Panc1 (cell line): ENCODE data around the gene TSKS. TPM values are rescaled to one million over a fixed set of nuclear protein-coding genes. Genes with fewer than 3 reads are reported as not detected.
A peak's percentile ranks its signal among the peaks of the same experiment; 100 is the strongest.

Experiments used
- ATAC-seq: fragments of 200-7000 bp; cut with Tn5 transposase; 2 replicates; pipeline ENCODE4 v1.9.1; 2020; ENCODE audit warnings: mild to moderate bottlenecking, moderate library complexity
- BruUV-seq: library from RNA; stranded (reverse); fragments of 400-500 nt; replicated peaks from 2 replicates; lab custom pipeline; 2021; lab: Mats Ljungman, UMichigan
- CTCF ChIA-PET: fragments of 300-600 bp; sonication (Branson Sonifier 250); formaldehyde crosslinking; loops from one replicate; lab custom pipeline; 2022; ENCODE audit warnings: antibody characterized with exemption; lab: Charles Lee
- POLR2A ChIA-PET: fragments of 300-600 bp; sonication (Branson Sonifier 250); formaldehyde crosslinking; loops from one replicate; lab custom pipeline; 2022; ENCODE audit warnings: antibody characterized with exemption; lab: Charles Lee
- DNase-seq: peaks from one replicate; pipeline ENCODE4 v3.0.0-alpha.2; 2010; ENCODE audit warnings: low read depth, low spot score
- H3K27ac ChIP-seq: 2 replicates; pipeline ENCODE4 v1.5.1; 2011; ENCODE audit warnings: mild to moderate bottlenecking, low read length, inconsistent platforms
- H3K27me3 ChIP-seq: fragments of 200-500 bp; sonication (Bioruptor generic); 2 replicates; pipeline ENCODE4 v1.6.0; 2014; ENCODE audit warnings: low read length, inconsistent platforms; ENCODE audit not compliant: control insufficient read depth, insufficient read depth
- H3K36me3 ChIP-seq: fragments of 200-500 bp; sonication (Bioruptor generic); 2 replicates; pipeline ENCODE4 v1.5.1; 2014; ENCODE audit warnings: inconsistent platforms, mild to moderate bottlenecking, low read length, moderate library complexity; ENCODE audit not compliant: control insufficient read depth, insufficient read depth
- H3K4me1 ChIP-seq: 2 replicates; pipeline ENCODE4 v1.5.1; 2011; ENCODE audit warnings: inconsistent platforms, mild to moderate bottlenecking, low read length, moderate library complexity; ENCODE audit not compliant: control insufficient read depth, insufficient read depth
- H3K4me3 ChIP-seq, 2 experiments: 2 replicates each; pipeline ENCODE4 v1.5.1; 2011 to 2012; ENCODE audit warnings: low read depth in 2 of 2, low read length in 2 of 2, mild to moderate bottlenecking in 2 of 2, inconsistent platforms in 1 of 2, moderate library complexity in 1 of 2
- H3K9me3 ChIP-seq: fragments of 200-500 bp; sonication (Bioruptor generic); 2 replicates; pipeline ENCODE4 v1.5.1; 2014; ENCODE audit warnings: low read depth, mild to moderate bottlenecking, inconsistent platforms, low read length, moderate library complexity; ENCODE audit not compliant: control insufficient read depth, insufficient read depth
- POLR2AphosphoS5 ChIP-seq: IDR thresholded peaks from 2 replicates; pipeline ENCODE4 v1.6.1; 2012; ENCODE audit warnings: mild to moderate bottlenecking, low read depth, low read length, moderate library complexity
- SIN3A ChIP-seq: IDR thresholded peaks from 2 replicates; pipeline ENCODE4 v1.6.1; 2012; ENCODE audit warnings: low read depth, mild to moderate bottlenecking, low read length, moderate library complexity, borderline replicate concordance; ENCODE audit not compliant: insufficient read depth
- TCF7L2 ChIP-seq: IDR thresholded peaks from 2 replicates; pipeline ENCODE4 v1.6.1; 2011; ENCODE audit warnings: mild to moderate bottlenecking, low read depth, low read length, inconsistent platforms
- in situ Hi-C: cut with HindIII; loops from 2 replicates; pipeline ENCODE4 v1.10.0; 2016; ENCODE audit warnings: low sequenced_read_pairs, low pct_unique_long_range_greater_than_20kb
- intact Hi-C: fragments of 100-400 bp; cut with micrococcal nuclease; formaldehyde crosslinking; loops from one replicate; pipeline ENCODE4 v1.10.0; 2022; ENCODE audit not compliant: unreplicated experiment
- total RNA-seq: library from RNA; stranded (reverse); gene quantifications from one replicate; pipeline ENCODE4 v1.2.1, GENCODE V29; 2021; ENCODE audit not compliant: unreplicated experiment
- TF ChIP-seq, protein P1 (sequence below), 2 experiments: IDR thresholded peaks; 2 replicates each; pipeline ENCODE4 v1.6.1; 2011 to 2012; ENCODE audit warnings: low read depth in 2 of 2, control low read depth in 1 of 2, low read length in 1 of 2, mild to moderate bottlenecking in 1 of 2, moderate library complexity in 1 of 2; ENCODE audit not compliant: insufficient read depth in 1 of 2
- TF ChIP-seq, protein P2 (sequence below): fragments of 450-650 bp; IDR thresholded peaks from 2 replicates; pipeline ENCODE4 v1.5.1; 2017; ENCODE audit warnings: mild to moderate bottlenecking

TSKS gene
- total RNA-seq, 1 experiment from 2014 or later: not detected

DNA sequence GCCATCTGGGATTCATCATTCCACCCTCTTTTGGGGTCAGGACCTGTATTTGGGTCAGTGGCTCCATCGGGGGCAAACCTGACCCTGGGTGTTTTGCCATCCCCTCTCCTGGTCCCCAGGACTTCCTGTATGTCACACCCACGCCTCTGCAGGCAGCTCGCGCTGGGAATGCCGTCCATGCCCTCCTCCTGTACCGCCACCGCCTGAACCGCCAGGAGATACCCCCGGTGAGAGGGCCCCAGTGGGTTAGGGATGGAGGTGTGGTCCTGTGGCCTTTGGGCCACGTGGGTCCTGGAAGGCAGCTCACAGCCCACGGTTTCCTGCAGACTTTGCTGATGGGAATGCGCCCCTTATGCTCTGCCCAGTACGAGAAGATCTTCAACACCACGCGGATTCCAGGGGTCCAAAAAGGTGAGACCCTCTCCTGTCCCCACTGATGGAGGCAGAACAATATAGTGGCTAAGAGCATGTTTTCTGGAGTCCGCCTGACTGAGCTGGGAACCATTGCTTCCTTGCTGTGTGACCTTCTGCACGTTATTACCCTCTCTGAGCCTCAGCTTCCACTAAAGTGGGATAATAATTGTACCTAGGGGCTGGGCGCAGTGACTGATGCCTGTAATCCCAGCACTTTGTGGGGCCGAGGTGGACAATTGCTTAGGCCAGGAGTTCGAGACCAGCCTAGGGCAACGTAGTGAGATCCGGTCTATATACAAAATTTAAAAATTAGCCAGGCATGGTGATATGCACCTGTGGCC lies 58.0 kb downstream of the TSKS start:
- ChIA-PET POLR2A (interaction anchor here (0.7 kb wide), 1 partner anchor 10 kb away, joined by 3 read pairs; no protein-coding TSS in a partner anchor), CTCF (no interaction called here)
- Histone ChIP-seq H3K27me3 (no peaks in the 10 kb centered on the region), H3K4me1 (no peaks in the 10 kb centered on the region), H3K27ac (no peak overlapping the region), H3K36me3 (no peaks in the 10 kb centered on the region), H3K4me3 (no peak overlapping the region), H3K9me3 (no peaks in the 10 kb centered on the region)
- DNase-seq: no peak
- intact Hi-C loops: no loop called here
- in situ Hi-C loops: no loop called here
- TF ChIP-seq, protein P1, sequence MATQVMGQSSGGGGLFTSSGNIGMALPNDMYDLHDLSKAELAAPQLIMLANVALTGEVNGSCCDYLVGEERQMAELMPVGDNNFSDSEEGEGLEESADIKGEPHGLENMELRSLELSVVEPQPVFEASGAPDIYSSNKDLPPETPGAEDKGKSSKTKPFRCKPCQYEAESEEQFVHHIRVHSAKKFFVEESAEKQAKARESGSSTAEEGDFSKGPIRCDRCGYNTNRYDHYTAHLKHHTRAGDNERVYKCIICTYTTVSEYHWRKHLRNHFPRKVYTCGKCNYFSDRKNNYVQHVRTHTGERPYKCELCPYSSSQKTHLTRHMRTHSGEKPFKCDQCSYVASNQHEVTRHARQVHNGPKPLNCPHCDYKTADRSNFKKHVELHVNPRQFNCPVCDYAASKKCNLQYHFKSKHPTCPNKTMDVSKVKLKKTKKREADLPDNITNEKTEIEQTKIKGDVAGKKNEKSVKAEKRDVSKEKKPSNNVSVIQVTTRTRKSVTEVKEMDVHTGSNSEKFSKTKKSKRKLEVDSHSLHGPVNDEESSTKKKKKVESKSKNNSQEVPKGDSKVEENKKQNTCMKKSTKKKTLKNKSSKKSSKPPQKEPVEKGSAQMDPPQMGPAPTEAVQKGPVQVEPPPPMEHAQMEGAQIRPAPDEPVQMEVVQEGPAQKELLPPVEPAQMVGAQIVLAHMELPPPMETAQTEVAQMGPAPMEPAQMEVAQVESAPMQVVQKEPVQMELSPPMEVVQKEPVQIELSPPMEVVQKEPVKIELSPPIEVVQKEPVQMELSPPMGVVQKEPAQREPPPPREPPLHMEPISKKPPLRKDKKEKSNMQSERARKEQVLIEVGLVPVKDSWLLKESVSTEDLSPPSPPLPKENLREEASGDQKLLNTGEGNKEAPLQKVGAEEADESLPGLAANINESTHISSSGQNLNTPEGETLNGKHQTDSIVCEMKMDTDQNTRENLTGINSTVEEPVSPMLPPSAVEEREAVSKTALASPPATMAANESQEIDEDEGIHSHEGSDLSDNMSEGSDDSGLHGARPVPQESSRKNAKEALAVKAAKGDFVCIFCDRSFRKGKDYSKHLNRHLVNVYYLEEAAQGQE (IDR thresholded peaks at IDR 0.05; ENCODE audit: insufficient read depth in 1 of 2, low read depth in 2 of 2, low read length in 1 of 2): no peak
- TF ChIP-seq POLR2AphosphoS5 (no peak), TCF7L2 (no peak), SIN3A (no peak)
- TF ChIP-seq, protein P2, sequence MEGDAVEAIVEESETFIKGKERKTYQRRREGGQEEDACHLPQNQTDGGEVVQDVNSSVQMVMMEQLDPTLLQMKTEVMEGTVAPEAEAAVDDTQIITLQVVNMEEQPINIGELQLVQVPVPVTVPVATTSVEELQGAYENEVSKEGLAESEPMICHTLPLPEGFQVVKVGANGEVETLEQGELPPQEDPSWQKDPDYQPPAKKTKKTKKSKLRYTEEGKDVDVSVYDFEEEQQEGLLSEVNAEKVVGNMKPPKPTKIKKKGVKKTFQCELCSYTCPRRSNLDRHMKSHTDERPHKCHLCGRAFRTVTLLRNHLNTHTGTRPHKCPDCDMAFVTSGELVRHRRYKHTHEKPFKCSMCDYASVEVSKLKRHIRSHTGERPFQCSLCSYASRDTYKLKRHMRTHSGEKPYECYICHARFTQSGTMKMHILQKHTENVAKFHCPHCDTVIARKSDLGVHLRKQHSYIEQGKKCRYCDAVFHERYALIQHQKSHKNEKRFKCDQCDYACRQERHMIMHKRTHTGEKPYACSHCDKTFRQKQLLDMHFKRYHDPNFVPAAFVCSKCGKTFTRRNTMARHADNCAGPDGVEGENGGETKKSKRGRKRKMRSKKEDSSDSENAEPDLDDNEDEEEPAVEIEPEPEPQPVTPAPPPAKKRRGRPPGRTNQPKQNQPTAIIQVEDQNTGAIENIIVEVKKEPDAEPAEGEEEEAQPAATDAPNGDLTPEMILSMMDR: no peak
- no peak for ATAC-seq
- no TSS peak for BruUV-seq

DNA sequence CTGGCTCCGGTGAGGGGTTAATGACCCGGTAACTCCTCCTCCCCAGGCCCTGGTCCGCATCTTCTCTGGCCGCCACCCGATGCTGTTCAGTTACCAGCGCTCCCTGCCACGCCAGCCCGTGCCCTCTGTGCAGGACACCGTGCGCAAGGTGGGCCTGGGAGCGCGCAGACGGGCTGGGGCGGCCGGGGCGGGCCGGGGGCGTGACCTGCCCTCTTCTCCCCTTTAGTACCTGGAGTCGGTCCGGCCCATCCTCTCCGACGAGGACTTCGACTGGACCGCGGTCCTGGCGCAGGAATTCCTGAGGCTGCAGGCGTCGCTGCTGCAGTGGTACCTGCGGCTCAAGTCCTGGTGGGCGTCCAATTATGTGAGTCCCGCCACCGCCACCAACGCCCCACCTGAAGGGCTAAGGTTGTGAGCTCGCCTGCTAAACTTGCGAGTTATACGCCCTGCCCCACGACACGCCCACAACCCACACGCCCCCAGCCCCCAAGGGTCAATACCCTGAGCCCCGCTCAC lies 61.8 kb downstream of the TSKS start:
- no peak overlapping the region for H3K27ac ChIP-seq
- DNase-seq (no peak), ATAC-seq (peak; percentile 74; the same call in 1 of the 2 replicates)
- H3K4me1 ChIP-seq: no peaks in the 10 kb centered on the region
- ChIA-PET CTCF (no interaction called here), POLR2A (no interaction called here)
- H3K4me3 ChIP-seq: no peak overlapping the region
- no peaks in the 10 kb centered on the region for H3K36me3 ChIP-seq
- no peaks in the 10 kb centered on the region for H3K9me3 ChIP-seq
- intact Hi-C loops: no loop called here
- TF ChIP-seq, protein P2: no peak
- TF ChIP-seq, protein P1 (IDR thresholded peaks at IDR 0.05; ENCODE audit: insufficient read depth in 1 of 2, low read depth in 2 of 2, low read length in 1 of 2): no peak
- TF ChIP-seq TCF7L2 (no peak), SIN3A (no peak), POLR2AphosphoS5 (no peak)
- in situ Hi-C loops: no loop called here
- H3K27me3 ChIP-seq: no peaks in the 10 kb centered on the region
- BruUV-seq: no TSS peak
